22Rv1 (cell line): Measurements from ENCODE around the gene ZNF239.

ENCODE experiments used
- CTCF ChIP-seq: fragments of 450-650 bp; IDR thresholded peaks from 2 replicates; pipeline ENCODE4 v1.5.1; 2017; ENCODE audit warnings: mild to moderate bottlenecking
- ZFX ChIP-seq: fragments of 450-650 bp; IDR thresholded peaks from 2 replicates; pipeline ENCODE4 v1.6.1; 2017; ENCODE audit warnings: antibody characterized with exemption, borderline replicate concordance

DNA sequence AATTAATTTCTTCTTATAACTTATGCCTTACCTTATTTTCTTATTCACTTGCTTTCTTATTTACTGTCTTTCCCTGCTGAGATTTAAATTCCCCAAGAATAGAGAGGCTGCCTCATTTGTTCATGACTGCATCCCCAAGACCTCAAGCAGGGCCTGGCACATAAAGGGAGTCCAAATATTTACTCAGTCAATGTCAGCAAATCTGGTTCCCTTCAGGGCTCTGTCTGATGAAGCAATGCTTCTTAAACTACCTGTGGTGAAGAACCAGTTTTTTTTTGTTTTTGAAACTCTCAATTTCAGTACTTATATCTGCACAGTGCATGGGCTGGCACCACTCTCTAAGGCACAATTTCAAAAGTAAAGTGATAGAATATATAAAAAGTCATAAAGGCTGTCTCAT lies 4.7 kb downstream of the ZNF239 start:
- TF ChIP-seq CTCF (no peak), ZFX (no peak)
